Body of pancreas (tissue), 4 donors: ENCODE measurements around the gene TENT4A. TPM values are rescaled to one million over a fixed set of nuclear protein-coding genes. Genes with fewer than 3 reads are reported as not detected.

ENCODE experiments used
- ATAC-seq: fragments of 150-250 bp; one replicate; pipeline ENCODE4 v1.9.1; 2016
- DNase-seq, 4 donors: peaks; one replicate each; pipeline ENCODE4 v3.0.0-alpha.2; 2019
- H3K27ac ChIP-seq, 4 donors: fragments of 200-600 bp; sonication (generic); 1 replicate in 3 of 4; 2 replicates in 1 of 4; pipeline versions ENCODE4 v1.5.1 to v1.6.1; 2016 to 2019; ENCODE audit warnings: mild to moderate bottlenecking in 1 of 4, mixed read lengths in 1 of 4, moderate library complexity in 1 of 4
- H3K27me3 ChIP-seq, 2 donors: fragments of 200-600 bp; sonication (generic); one replicate each; pipeline ENCODE4 v1.6.0; 2016; ENCODE audit warnings: mild to moderate bottlenecking in 1 of 2
- H3K36me3 ChIP-seq, 2 donors: fragments of 200-600 bp; sonication (generic); replicated peaks in 1 of 2; 2 replicates each; pipeline ENCODE4 v1.5.1; 2016; ENCODE audit warnings: low read depth in 2 of 2; ENCODE audit not compliant: insufficient read depth in 1 of 2
- H3K4me1 ChIP-seq: fragments of 200-600 bp; sonication (generic); one replicate; pipeline ENCODE4 v1.6.0; 2016
- H3K4me3 ChIP-seq, 2 donors: fragments of 200-600 bp; sonication (generic); 1 replicate in 1 of 2; 2 replicates in 1 of 2; pipeline ENCODE4 v1.5.1; 2016 to 2019
- H3K9me3 ChIP-seq, 3 donors: fragments of 200-600 bp; sonication (generic); 1 replicate in 2 of 3; 2 replicates in 1 of 3; pipeline ENCODE4 v1.5.1; 2016
- CTCF ChIP-seq, 7 experiments: fragments of 450-650 bp in 4 of 7; fragments of 200-600 bp in 3 of 7; sonication (generic) in 3 of 7; IDR thresholded peaks; one replicate each; pipeline ENCODE4 v1.5.1; 2016 to 2019; ENCODE audit warnings: antibody characterized with exemption in 7 of 7
- POLR2A ChIP-seq, 3 donors: fragments of 450-650 bp; IDR thresholded peaks; one replicate each; pipeline ENCODE4 v1.6.1; 2016; ENCODE audit warnings: antibody characterized with exemption in 3 of 3, mild to moderate bottlenecking in 2 of 3
- WGBS, 2 donors: methylation state at CpG; one replicate each; pipeline ENCODE4 v1.1.5; 2017; 5-methylcytosine and 5-hydroxymethylcytosine counted together
- intact Hi-C: fragments of 100-400 bp; cut with DNase I; formaldehyde crosslinking; loops from one replicate; pipeline ENCODE4 v1.15.1; 2023
- total RNA-seq, 2 donors: library from RNA; depleted of rRNA; stranded (reverse); fragments of >200 nt; gene quantifications; one replicate each; pipeline ENCODE4 v1.1.0, GENCODE V29; 2016

Gene TENT4A
- total RNA-seq, 2 donors from 2014 or later: 11.9 to 27.7 TPM

- Histone ChIP-seq H3K4me1 (peaks cover 66% of the 10 kb centered on the region), H3K36me3 (no peaks in the 10 kb centered on the region), H3K27me3 (no peaks in the 10 kb centered on the region), H3K9me3 (no peaks in the 10 kb centered on the region), H3K27ac (no peak overlapping the region), H3K4me3 (no peak overlapping the region)
- intact Hi-C loops: no loop called here
- ATAC-seq: no peak
- no peak for DNase-seq
- 60 to 63% methylated on average over 4 of the region's 4 CpGs for WGBS, 2 donors
- TF ChIP-seq POLR2A (IDR thresholded peaks at IDR 0.05): no peak
- TF ChIP-seq CTCF (IDR thresholded peaks at IDR 0.05): no peak
These were observed 4.5 kb downstream of the TENT4A start for GRCh38 chr5:6717687-6718086.

GRCh38 chr5:6718161-6718681 is 5.0 kb downstream of the TENT4A start:
- no peaks in the 10 kb centered on the region for H3K27me3 ChIP-seq
- 75 to 88% methylated on average over 13 to 14 of the region's 14 CpGs for WGBS, 2 donors
- no peaks in the 10 kb centered on the region for H3K36me3 ChIP-seq
- no peak overlapping the region for H3K4me3 ChIP-seq
- DNase-seq (no peak), ATAC-seq (no peak)
- TF ChIP-seq CTCF (IDR thresholded peaks at IDR 0.05): no peak
- TF ChIP-seq POLR2A (IDR thresholded peaks at IDR 0.05): no peak
- no peaks in the 10 kb centered on the region for H3K9me3 ChIP-seq
- intact Hi-C loops: no loop called here
- H3K4me1 ChIP-seq: peaks cover 72% of the 10 kb centered on the region
- no peak overlapping the region for H3K27ac ChIP-seq

- H3K9me3 ChIP-seq: no peaks in the 10 kb centered on the region
- H3K27ac ChIP-seq: no peak overlapping the region
- no peaks in the 10 kb centered on the region for H3K27me3 ChIP-seq
- H3K4me1 ChIP-seq: peaks cover 77% of the 10 kb centered on the region
- no peak for TF ChIP-seq POLR2A (IDR thresholded peaks at IDR 0.05)
- no peak for TF ChIP-seq CTCF (IDR thresholded peaks at IDR 0.05)
- 58 to 66% methylated on average over 5 of the region's 5 CpGs for WGBS, 2 donors
- H3K4me3 ChIP-seq: no peak overlapping the region
- DNase-seq: no peak
- intact Hi-C loops: no loop called here
- no peaks in the 10 kb centered on the region for H3K36me3 ChIP-seq
- no peak for ATAC-seq
These were observed 5.5 kb downstream of the TENT4A start for GRCh38 chr5:6718718-6719117.

GRCh38 chr5:6719417-6719816 is 6.2 kb downstream of the TENT4A start:
- WGBS, 2 donors: 86 to 88% methylated on average over 5 of the region's 5 CpGs
- intact Hi-C loops: no loop called here
- no peak overlapping the region for H3K4me3 ChIP-seq
- no peak for DNase-seq
- TF ChIP-seq POLR2A (IDR thresholded peaks at IDR 0.05) (no peak), CTCF (IDR thresholded peaks at IDR 0.05) (no peak)
- no peaks in the 10 kb centered on the region for H3K36me3 ChIP-seq
- H3K4me1 ChIP-seq: peaks cover 79% of the 10 kb centered on the region
- no peaks in the 10 kb centered on the region for H3K27me3 ChIP-seq
- no peaks in the 10 kb centered on the region for H3K9me3 ChIP-seq
- ATAC-seq: no peak
- H3K27ac ChIP-seq: no peak overlapping the region

GRCh38 chr5:6719896-6720560 is 6.8 kb downstream of the TENT4A start:
- Histone ChIP-seq H3K4me3 (no peak overlapping the region), H3K4me1 (peaks cover 75% of the 10 kb centered on the region), H3K27ac (no peak overlapping the region), H3K27me3 (no peaks in the 10 kb centered on the region), H3K9me3 (no peaks in the 10 kb centered on the region), H3K36me3 (no peaks in the 10 kb centered on the region)
- intact Hi-C loops: no loop called here
- 75 to 80% methylated on average over 5 of the region's 5 CpGs for whole genome bisulfite sequencing, 2 donors
- ATAC-seq: no peak
- no peak for TF ChIP-seq CTCF (IDR thresholded peaks at IDR 0.05)
- no peak for TF ChIP-seq POLR2A (IDR thresholded peaks at IDR 0.05)
- DNase-seq: no peak
